NCI-H345 treated with DMSO at 0.1 percent for 48 hours (cell line): Measurements from ENCODE around the gene KLRC1.
"Not testable (repeated sequence)": the region's sequence is repeated elsewhere in the genome, so short reads cannot be mapped to it uniquely, and the experiment has no call there.

Source experiments
- DNase-seq: peaks from one replicate; lab custom pipeline; 2025; ENCODE audit not compliant: unreplicated experiment; lab: John Stamatoyannopoulos, UW

KLRC1 gene

DNA sequence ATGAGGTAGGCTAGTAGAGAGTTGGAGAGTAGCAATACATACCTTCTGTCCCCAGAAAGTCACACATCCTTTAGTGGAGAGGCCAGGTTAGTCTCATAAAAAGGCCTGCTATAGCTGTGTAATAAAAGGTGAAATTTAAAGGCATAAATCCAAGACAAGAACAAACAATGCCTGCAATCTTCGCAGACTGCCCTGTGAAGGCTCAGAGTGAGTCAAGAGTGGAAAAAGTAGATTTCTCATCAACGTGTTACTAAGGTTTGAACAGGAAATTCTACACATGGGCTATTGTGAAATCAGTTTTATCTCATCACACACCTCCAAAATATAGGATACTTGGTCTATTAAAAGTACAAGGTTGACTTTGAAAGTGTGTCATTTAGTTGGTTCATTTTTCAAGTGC lies at the start of gene KLRC1:
Gene KLRC1, minus strand, starts transcription at position 222 of the 400 bp plus-strand sequence. CDS start 2,221 bp downstream, outside the sequence.
- DNase-seq: no peak

DNA sequence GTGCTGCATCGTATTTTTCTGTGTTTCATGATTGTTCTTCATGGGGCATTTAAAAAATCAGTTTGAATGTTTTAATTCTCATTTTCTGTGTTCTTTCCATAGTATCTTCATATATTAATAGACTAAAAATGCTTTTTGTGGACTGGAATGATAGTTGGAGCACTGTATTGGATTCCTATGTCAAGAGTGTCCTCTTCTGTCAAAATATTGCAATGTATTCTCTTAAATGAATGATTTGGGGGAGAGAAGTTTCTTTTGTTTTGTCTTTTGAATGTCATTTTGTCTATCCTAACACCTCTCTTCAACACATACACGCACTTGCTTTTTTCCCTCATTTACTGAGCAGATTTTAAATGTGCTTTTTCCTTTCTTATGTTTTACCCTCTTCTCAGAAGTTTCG lies 47.9 kb upstream of the KLRC1 start:
- DNase-seq: no peak

- DNase-seq: no peak
Measured at GRCh38 chr12:10498042-10498441, 44.9 kb upstream of the KLRC1 start.

- DNase-seq: no peak
Measured at GRCh38 chr12:10497602-10498001, 44.4 kb upstream of the KLRC1 start.

GRCh38 chr12:10491766-10492165 lies 38.6 kb upstream of the KLRC1 start:
- DNase-seq: no peak

GRCh38 chr12:10487328-10487727 lies 34.2 kb upstream of the KLRC1 start:
- DNase-seq: not testable (repeated sequence)

- DNase-seq: not testable (repeated sequence)
Measured at GRCh38 chr12:10481901-10482300, 28.7 kb upstream of the KLRC1 start.

DNA sequence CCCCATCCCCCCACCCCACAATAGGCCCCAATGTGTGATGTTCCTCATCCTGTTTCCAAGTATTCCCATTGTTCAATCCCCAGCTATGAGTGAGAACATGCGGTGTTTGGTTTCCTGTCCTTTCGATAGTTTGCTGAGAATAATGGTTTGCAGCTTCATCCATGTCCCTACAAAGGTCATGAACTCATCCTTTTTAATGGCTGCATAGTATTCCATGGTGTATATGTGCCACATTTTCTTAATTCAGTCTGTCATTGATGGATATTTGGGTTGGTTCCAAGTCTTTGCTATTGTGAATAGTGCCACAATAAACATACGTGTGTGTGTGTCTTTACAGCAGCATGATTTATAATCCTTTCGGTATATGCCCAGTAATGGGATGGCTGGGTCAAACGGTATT lies 19.6 kb upstream of the KLRC1 start:
- not testable (repeated sequence) for DNase-seq

GRCh38 chr12:10469701-10470100 lies 16.5 kb upstream of the KLRC1 start:
- no peak for DNase-seq

DNA sequence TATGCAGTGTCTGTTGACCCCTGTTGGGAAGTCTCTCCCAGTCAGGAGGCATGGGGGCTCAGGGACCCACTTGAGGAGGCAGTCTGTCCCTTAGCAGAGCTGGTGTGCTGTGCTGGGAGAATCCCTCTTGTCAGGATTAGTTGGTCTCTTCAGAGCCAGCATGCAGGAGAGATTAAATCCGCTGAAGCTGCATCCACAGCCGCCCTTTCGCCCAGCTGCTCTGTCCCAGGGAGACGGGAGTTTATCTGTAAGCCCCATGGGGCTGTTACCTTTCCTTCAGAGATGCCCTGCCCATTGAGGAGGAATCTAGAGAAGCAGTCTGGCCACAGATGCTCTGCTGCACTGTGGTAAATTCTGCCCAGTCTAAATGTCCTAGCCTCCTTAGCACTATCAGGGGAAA lies 13.1 kb upstream of the KLRC1 start:
- DNase-seq: no peak

DNA sequence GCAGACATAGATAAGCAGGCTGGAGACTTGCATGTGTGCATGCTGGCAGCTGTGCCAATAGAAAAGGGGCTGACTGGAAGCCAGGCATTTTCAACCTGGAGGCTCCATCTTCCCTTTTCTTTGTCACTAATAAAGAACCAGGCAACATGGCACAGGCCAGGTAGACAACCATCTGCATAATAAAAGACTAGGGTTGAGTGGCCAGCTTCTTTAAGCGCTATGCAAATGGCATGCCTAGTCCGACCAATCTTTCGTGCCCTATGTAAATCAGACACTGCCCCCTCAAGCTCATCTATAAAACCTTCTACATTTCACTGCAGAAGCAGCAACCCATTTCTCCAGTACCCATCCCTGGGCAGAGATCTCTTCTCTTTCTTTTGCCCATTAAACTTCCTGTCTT lies 4.6 kb upstream of the KLRC1 start:
- no peak for DNase-seq

GRCh38 chr12:10456856-10457255 lies 3.7 kb upstream of the KLRC1 start:
- DNase-seq: no peak

- DNase-seq: no peak
Measured at GRCh38 chr12:10455766-10456165, 2.6 kb upstream of the KLRC1 start.

DNA sequence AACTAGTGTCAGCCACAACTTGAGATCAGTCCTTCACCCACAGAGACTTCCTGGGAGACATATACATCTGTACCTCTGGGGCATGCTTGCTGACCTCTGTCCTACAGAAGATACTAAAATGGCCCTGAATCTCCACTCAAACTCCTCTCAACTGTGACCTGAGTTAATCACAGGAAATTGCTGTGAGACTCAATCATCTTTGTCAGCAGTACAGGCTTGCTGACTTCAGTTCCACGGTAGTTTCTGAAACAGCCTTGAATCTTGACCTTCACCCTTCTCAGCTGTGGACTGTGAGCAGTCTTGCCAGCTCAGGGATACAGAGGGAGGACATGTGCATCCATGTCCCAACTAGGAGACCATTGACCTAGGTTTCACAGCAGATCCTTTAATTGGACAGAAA lies 1.4 kb upstream of the KLRC1 start:
- no peak for DNase-seq

GRCh38 chr12:10448236-10448635 lies 4.9 kb downstream of the KLRC1 start:
- no peak for DNase-seq

GRCh38 chr12:10446052-10446451 lies 7.1 kb downstream of the KLRC1 start:
- not testable (repeated sequence) for DNase-seq

DNA sequence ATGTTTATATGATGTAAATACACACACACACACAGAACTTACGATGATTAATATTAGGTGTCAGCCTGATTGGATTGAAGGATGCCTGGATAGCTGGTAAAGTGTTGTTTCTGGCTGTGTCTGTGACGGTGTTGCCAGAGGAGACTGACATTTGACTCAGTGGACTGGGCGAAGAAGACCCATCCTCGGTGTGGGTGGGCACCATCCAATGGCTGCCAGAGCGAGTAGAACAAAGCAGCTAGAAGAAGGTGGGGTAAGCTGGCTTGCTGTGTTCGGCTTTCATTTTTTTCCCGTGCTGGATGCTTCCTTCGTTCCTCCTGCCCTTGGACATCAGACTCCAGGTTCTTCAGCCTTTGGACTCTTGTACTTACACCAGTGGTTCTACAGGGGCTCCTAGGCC lies 12.0 kb downstream of the KLRC1 start:
- not testable (repeated sequence) for DNase-seq

DNA sequence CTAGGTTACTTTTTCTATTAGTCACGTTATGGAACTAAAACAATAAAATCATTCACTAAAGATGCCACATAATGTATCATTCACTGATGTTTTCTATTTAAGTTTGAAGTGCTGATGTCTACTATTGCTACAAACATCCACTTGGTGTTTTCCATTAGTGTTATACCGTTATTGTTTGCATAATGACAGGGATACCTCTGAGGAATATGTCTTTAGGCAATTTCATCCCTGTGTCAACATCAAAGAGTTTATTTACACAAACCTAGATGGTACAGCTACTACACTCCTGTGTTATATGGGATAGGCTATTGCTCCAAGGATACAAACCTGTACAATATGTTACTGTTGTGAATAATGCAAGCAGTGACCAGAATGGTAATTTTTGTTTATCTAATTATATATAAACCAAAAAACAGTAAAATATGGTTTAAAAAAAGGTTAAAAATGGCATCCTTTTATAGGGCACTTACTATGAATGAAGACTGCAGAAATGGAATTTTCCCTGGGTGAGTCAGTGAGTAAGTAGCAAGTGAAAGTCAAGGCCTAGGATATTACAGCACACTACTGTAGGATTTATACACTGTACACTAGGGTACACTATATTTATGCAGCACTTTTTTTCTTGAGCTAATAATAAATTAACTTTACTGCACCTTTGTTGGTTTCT lies 13.4 kb downstream of the KLRC1 start:
- DNase-seq: peak; percentile 16

DNA sequence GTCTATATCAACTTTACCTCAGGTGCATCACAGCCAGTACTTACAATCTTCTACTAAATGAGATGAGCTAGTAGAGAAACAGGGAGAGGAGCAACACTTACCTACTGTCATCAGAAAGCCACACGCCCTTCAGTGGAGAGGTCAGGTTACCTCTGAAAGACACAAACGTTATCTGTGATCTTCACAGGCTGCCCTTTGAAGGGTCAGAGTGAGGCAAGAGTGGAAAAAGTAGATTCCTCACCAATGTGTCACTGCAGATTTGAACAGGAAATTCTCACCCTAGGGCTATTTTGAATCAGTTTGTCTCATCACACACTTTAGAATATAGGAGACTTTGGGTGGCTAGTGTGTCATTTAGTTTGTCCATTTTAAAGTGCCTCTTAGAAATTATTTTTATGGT lies 15.6 kb downstream of the KLRC1 start:
- DNase-seq: not testable (repeated sequence)

DNA sequence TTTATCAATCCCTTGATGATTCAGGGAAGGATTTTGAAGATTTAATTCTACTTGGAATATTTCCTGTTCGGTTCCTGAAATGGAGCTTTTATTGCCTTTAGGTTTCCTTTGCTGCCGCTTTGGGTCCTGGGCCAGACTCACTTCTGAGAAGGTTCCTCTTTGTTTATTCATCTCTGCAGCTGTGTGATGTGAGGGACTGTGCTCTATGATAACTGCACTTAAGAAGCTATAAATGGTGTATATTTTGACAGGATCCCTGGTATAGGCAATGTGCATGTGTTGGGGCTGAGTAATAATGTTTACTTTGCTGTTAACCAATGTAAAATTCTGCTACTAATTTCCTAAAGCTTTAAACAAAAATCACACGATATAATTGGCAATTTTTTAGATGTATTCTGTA lies 17.4 kb downstream of the KLRC1 start, which contains the start of gene KLRC2:
Gene KLRC2, minus strand, starts transcription at position 195 of the 400 bp plus-strand sequence. Its CDS starts 24 bp downstream, at position 171.
- DNase-seq: not testable (repeated sequence)

- DNase-seq: not testable (repeated sequence)
Measured at GRCh38 chr12:10430623-10431022, 22.6 kb downstream of the KLRC1 start.

DNA sequence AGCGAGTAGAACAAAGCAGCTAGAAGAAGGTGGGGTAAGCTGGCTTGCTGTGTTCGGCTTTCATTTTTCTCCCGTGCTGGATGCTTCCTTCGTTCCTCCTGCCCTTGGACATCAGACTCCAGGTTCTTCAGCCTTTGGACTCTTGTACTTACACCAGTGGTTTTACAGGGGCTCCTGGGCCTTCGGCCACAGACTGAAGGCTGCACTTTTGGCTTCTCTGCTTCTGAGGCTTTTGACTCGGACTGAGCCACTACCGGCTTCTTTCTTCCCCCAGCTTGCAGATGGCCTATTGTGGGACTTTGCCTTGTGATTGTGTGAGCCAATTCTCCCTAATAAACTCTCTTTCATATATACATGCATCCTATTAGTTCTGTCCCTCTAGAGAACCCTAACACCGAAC lies 27.2 kb downstream of the KLRC1 start:
- DNase-seq: not testable (repeated sequence)

- DNase-seq: not testable (repeated sequence)
Measured at GRCh38 chr12:10424260-10424899, 28.8 kb downstream of the KLRC1 start.
